ENCODE data around the gene PDPN. TPM values are rescaled to one million over a fixed set of nuclear protein-coding genes. Genes with fewer than 3 reads are reported as not detected.
"Not testable (repeated sequence)": the region's sequence is repeated elsewhere in the genome, so short reads cannot be mapped to it uniquely, and the experiment has no call there.

PDPN gene
- total and polyA plus RNA-seq, 11 donors = 4.4 to 162 (median 21.1) TPM

- no peak for DNase-seq
- Histone ChIP-seq H3K9me3 (no peaks in the 10 kb centered on the region), H3K27me3 (no peaks in the 10 kb centered on the region), H3K36me3 (no peaks in the 10 kb centered on the region), H3K4me3 (no peak overlapping the region), H3K27ac (no peak overlapping the region), H3K4me1 (no peaks in the 10 kb centered on the region)
- intact Hi-C loops (cut with DNase I) = no loop called here
- TF ChIP-seq CTCF (IDR thresholded peaks at IDR 0.05) (no peak), POLR2A (IDR thresholded peaks at IDR 0.05) (no peak)
- ATAC-seq = no peak
- 69 to 79% (median 72%) methylated on average over 6 of the region's 6 CpGs for WGBS, 4 donors
Observed at GRCh38 chr1:13556224-13556764, 27.3 kb upstream of the PDPN start.

GRCh38 chr1:13560541-13560940 is 23.1 kb upstream of the PDPN start:
- Histone ChIP-seq H3K27me3 (no peaks in the 10 kb centered on the region), H3K9me3 (no peaks in the 10 kb centered on the region)
- WGBS, 4 donors = 78 to 89% (median 81%) methylated on average over 6 of the region's 6 CpGs

GRCh38 chr1:13562981-13563380 is 20.7 kb upstream of the PDPN start:
- H3K4me3 ChIP-seq; H3K27ac ChIP-seq; ATAC-seq; DNase-seq; H3K9me3 ChIP-seq; H3K36me3 ChIP-seq; H3K27me3 ChIP-seq; intact Hi-C loops (cut with DNase I); H3K4me1 ChIP-seq: not testable (repeated sequence)
- WGBS, 4 donors = 89 to 94% (median 90%) methylated on average over 11 of the region's 11 CpGs

More at GRCh38 chr1:13560541-13560940, 23.1 kb upstream of the PDPN start:
- TF ChIP-seq POLR2A (IDR thresholded peaks at IDR 0.05) (no peak), CTCF (IDR thresholded peaks at IDR 0.05) (no peak)
- no peaks in the 10 kb centered on the region for H3K36me3 ChIP-seq
- ATAC-seq = no peak
- no peak overlapping the region for H3K4me3 ChIP-seq
- intact Hi-C loops (cut with DNase I) = no loop called here
- no peaks in the 10 kb centered on the region for H3K4me1 ChIP-seq
- H3K27ac ChIP-seq = no peak overlapping the region
- DNase-seq = no peak

GRCh38 chr1:13564073-13564472 is 19.6 kb upstream of the PDPN start:
- TF ChIP-seq CTCF (IDR thresholded peaks at IDR 0.05) (no peak), POLR2A (IDR thresholded peaks at IDR 0.05) (no peak)
- intact Hi-C loops (cut with DNase I) = no loop called here

GRCh38 chr1:13570435-13570834 is 13.2 kb upstream of the PDPN start:
- H3K4me1 ChIP-seq; DNase-seq; H3K4me3 ChIP-seq; H3K27ac ChIP-seq; H3K27me3 ChIP-seq; H3K36me3 ChIP-seq; intact Hi-C loops (cut with DNase I); H3K9me3 ChIP-seq; ATAC-seq: not testable (repeated sequence)
- WGBS, 4 donors = 52 to 67% (median 62%) methylated on average over 7 of the region's 7 CpGs

More at GRCh38 chr1:13564073-13564472, 19.6 kb upstream of the PDPN start:
- Histone ChIP-seq H3K4me3 (no peak overlapping the region), H3K36me3 (no peaks in the 10 kb centered on the region), H3K27ac (no peak overlapping the region), H3K9me3 (no peaks in the 10 kb centered on the region), H3K27me3 (no peaks in the 10 kb centered on the region), H3K4me1 (no peaks in the 10 kb centered on the region)
- ATAC-seq = no peak
- WGBS, 4 donors = 85 to 89% (median 88%) methylated on average over 5 of the region's 5 CpGs
- no peak for DNase-seq

Measured in heart left ventricle (tissue), 16 donors.